Mucosa of stomach (tissue), 1 donor: ENCODE measurements around the gene TFEC.
"Not testable (repeated sequence)": the region's sequence is repeated elsewhere in the genome, so short reads cannot be mapped to it uniquely, and the experiment has no call there.

Source experiments
- H3K27me3 ChIP-seq: one replicate; pipeline ENCODE4 v1.7.0; 2013; ENCODE audit warnings: mild to moderate bottlenecking, low read length; ENCODE audit not compliant: control insufficient read depth, insufficient read depth
- H3K36me3 ChIP-seq: one replicate; pipeline ENCODE4 v1.7.0; 2013; ENCODE audit warnings: low read length; ENCODE audit not compliant: control insufficient read depth, insufficient read depth
- H3K4me1 ChIP-seq: one replicate; pipeline ENCODE4 v1.7.0; 2013; ENCODE audit warnings: mild to moderate bottlenecking, low read length; ENCODE audit not compliant: control insufficient read depth, insufficient read depth
- H3K4me3 ChIP-seq: one replicate; pipeline ENCODE4 v1.7.0; 2013; ENCODE audit warnings: low read length
- H3K9ac ChIP-seq: one replicate; pipeline ENCODE4 v1.7.0; 2013; ENCODE audit warnings: mild to moderate bottlenecking, low read length, moderate library complexity
- H3K9me3 ChIP-seq: one replicate; pipeline ENCODE4 v1.7.0; 2013; ENCODE audit warnings: mild to moderate bottlenecking, low read length, moderate library complexity; ENCODE audit not compliant: control insufficient read depth
- donor health status: Pancreatic carcinoma.

The TFEC gene

DNA sequence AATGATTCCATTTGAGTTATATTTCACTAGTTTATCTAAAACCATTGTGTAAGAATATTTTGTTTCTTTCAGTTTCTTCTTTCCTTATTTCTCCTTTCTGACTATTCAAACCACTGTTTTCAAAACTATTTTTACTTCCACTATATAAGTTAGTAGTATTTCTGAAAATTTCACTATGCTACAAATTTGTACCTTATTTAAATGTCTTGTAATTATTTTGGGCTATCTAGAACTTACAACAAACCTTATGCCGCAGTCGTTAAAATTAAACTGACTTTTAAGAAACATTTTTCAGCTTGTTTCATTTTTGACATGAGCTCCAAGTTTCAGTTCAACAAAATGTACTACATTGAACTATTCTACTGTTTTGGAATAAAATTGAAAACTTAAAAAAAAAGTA is 1.8 kb downstream of the TFEC start:
- Histone ChIP-seq H3K9me3 (no peaks in the 10 kb centered on the region), H3K9ac (no peak overlapping the region), H3K27me3 (no peaks in the 10 kb centered on the region), H3K36me3 (no peaks in the 10 kb centered on the region), H3K4me1 (no peaks in the 10 kb centered on the region), H3K4me3 (no peak overlapping the region)

DNA sequence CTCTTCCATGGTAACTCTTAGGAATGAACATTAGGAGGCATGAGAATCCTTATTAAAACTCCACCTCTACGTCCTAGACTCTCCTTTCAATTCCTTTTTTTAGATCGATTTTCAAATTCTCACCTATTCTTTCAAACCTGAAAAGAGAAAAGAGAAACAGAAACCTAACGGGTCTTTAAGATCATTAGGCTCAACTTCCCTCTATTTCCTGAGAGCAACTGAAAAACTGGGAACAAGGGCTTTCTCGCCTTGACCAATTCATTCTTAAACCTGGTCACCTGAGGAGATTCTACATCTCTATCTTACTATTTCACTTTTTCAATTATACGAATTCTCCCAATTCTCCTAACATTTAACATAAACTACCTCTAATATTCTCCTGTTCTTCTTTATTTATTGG is 2.8 kb downstream of the TFEC start:
- Histone ChIP-seq H3K9me3 (no peaks in the 10 kb centered on the region), H3K4me1 (no peaks in the 10 kb centered on the region), H3K36me3 (no peaks in the 10 kb centered on the region), H3K27me3 (no peaks in the 10 kb centered on the region), H3K4me3 (no peak overlapping the region), H3K9ac (no peak overlapping the region)

GRCh38 chr7:116024826-116025809 is 5.4 kb downstream of the TFEC start:
- Histone ChIP-seq H3K4me3 (no peak overlapping the region), H3K9ac (no peak overlapping the region), H3K4me1 (no peaks in the 10 kb centered on the region), H3K36me3 (no peaks in the 10 kb centered on the region), H3K27me3 (no peaks in the 10 kb centered on the region), H3K9me3 (no peaks in the 10 kb centered on the region)

DNA sequence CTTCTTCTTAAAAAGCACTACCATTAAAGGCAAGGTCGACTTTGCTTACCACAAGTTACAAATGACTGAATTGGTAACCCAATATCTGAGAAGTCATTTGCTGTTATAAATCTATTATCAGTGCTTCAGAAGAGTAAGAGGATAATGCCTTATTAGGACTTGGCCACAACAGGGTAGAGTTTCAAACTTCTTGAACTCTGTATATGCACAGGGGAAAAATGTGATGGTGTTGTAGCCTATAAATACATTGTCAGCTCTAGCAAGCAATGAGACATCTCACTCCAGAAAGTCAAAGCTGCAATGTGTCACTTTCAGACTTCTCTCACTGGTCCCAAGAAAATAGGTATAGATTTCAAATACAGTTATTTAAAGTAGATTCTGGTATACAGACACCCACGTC is 9.3 kb downstream of the TFEC start:
- no peaks in the 10 kb centered on the region for H3K36me3 ChIP-seq
- no peaks in the 10 kb centered on the region for H3K27me3 ChIP-seq
- H3K9ac ChIP-seq = no peak overlapping the region
- H3K4me1 ChIP-seq = no peaks in the 10 kb centered on the region
- H3K9me3 ChIP-seq = no peaks in the 10 kb centered on the region
- H3K4me3 ChIP-seq = no peak overlapping the region

GRCh38 chr7:116018731-116019130 is 11.8 kb downstream of the TFEC start:
- Histone ChIP-seq H3K4me3 (no peak overlapping the region), H3K9me3 (no peaks in the 10 kb centered on the region), H3K27me3 (no peaks in the 10 kb centered on the region), H3K9ac (no peak overlapping the region), H3K36me3 (no peaks in the 10 kb centered on the region), H3K4me1 (no peaks in the 10 kb centered on the region)

- Histone ChIP-seq H3K9me3 (no peaks in the 10 kb centered on the region), H3K4me3 (no peak overlapping the region), H3K27me3 (no peaks in the 10 kb centered on the region), H3K4me1 (no peaks in the 10 kb centered on the region), H3K9ac (no peak overlapping the region), H3K36me3 (no peaks in the 10 kb centered on the region)
Measured at GRCh38 chr7:116013675-116014074, 16.9 kb downstream of the TFEC start.

GRCh38 chr7:116011584-116011983 is 19.0 kb downstream of the TFEC start:
- Histone ChIP-seq H3K36me3 (no peaks in the 10 kb centered on the region), H3K4me3 (no peak overlapping the region), H3K27me3 (no peaks in the 10 kb centered on the region), H3K4me1 (no peaks in the 10 kb centered on the region), H3K9me3 (no peaks in the 10 kb centered on the region), H3K9ac (no peak overlapping the region)

DNA sequence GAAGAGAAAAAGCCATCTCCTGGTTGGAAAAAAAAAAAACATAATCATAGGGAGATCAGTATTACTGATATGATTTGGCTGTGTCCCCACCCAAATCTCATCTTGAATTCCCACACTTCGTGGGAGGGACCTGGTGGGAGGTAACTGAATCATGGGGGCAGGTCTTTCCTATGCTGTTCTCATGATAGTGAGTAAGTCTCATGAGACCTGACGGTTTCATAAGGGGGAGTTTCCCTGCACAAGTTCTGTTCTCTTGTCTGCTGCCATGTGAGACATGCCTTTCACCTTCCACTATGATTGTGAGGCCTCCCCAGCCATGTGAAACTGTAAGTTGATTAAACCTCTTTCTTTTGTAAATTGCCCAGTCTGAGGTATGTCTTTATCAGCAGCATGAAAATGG is 25.8 kb downstream of the TFEC start:
- not testable (repeated sequence) for H3K36me3 ChIP-seq, H3K4me1 ChIP-seq, H3K4me3 ChIP-seq, H3K9me3 ChIP-seq, H3K27me3 ChIP-seq, H3K9ac ChIP-seq

GRCh38 chr7:115997221-115997620 is 33.3 kb downstream of the TFEC start:
- no peak overlapping the region for H3K4me3 ChIP-seq
- H3K4me1 ChIP-seq = no peaks in the 10 kb centered on the region
- H3K27me3 ChIP-seq = no peaks in the 10 kb centered on the region
- H3K9ac ChIP-seq = no peak overlapping the region
- no peaks in the 10 kb centered on the region for H3K36me3 ChIP-seq
- H3K9me3 ChIP-seq = no peaks in the 10 kb centered on the region

DNA sequence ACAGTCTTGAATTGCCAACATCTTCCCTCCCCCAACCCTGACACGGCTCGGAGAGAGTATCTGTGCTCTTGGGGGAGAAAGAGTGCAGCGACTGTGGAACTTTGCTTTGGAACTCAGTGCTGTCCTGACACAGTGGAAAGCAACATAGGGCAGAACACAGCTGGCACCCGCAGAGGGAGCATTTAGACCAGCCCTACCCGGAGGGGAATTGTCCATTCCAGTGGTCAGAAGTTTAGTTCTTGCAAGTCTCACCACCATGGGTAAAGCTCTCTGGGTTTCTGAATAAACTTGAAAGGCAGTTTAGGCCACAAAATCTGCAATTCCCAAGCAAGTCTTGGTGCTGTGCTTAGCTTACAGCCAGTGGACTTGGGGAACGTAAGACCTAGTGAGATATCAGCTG is 34.9 kb downstream of the TFEC start:
- Histone ChIP-seq H3K4me1 (no peaks in the 10 kb centered on the region), H3K9ac (no peak overlapping the region), H3K27me3 (no peaks in the 10 kb centered on the region), H3K4me3 (no peak overlapping the region), H3K36me3 (no peaks in the 10 kb centered on the region), H3K9me3 (no peaks in the 10 kb centered on the region)

GRCh38 chr7:115988401-115988800 is 42.2 kb downstream of the TFEC start:
- H3K9me3 ChIP-seq = no peaks in the 10 kb centered on the region
- no peak overlapping the region for H3K4me3 ChIP-seq
- H3K9ac ChIP-seq = no peak overlapping the region
- H3K36me3 ChIP-seq = no peaks in the 10 kb centered on the region
- no peaks in the 10 kb centered on the region for H3K27me3 ChIP-seq
- no peaks in the 10 kb centered on the region for H3K4me1 ChIP-seq

- H3K4me3 ChIP-seq = no peak overlapping the region
- H3K27me3 ChIP-seq = no peaks in the 10 kb centered on the region
Measured at GRCh38 chr7:115987486-115987885, 43.1 kb downstream of the TFEC start.

More at GRCh38 chr7:115987486-115987885, 43.1 kb downstream of the TFEC start:
- Histone ChIP-seq H3K36me3 (no peaks in the 10 kb centered on the region), H3K4me1 (no peaks in the 10 kb centered on the region), H3K9me3 (no peaks in the 10 kb centered on the region), H3K9ac (no peak overlapping the region)
